ENCODE measurements around the gene UGT1A5. TPM values are rescaled to one million over a fixed set of nuclear protein-coding genes. Genes with fewer than 3 reads are reported as not detected.

Gene UGT1A5
- total and polyA plus RNA-seq, 2 of the 13 experiments (the other 11 are each of a cell fraction or from before 2014, with no cell fraction given), result not detected

- H3K27ac ChIP-seq (ENCODE audit: extremely low read length, insufficient read depth, low read length), result no peak overlapping the region
Measured at GRCh38 chr2:233679196-233679595, 33.5 kb upstream of the UGT1A5 start.

GRCh38 chr2:233680361-233681045 lies 32.2 kb upstream of the UGT1A5 start:
- POLR2A ChIA-PET, result no interaction called here
- H3K27me3 ChIP-seq (ENCODE audit: control insufficient read depth in 1 of 2, insufficient read depth in 2 of 2, low read length in 2 of 2), result no peaks in the 10 kb centered on the region
- WGBS (ENCODE audit: low lambda C conversion rate), result 56% methylated on average over 4 of the region's 4 CpGs
- H3K4me2 ChIP-seq (ENCODE audit: low read depth, low read length), result no peak overlapping the region
- CTCF ChIA-PET (ENCODE audit: low intra/inter-chr PET ratio, low total read pairs), result no interaction called here
- H2AFZ ChIP-seq (ENCODE audit: low read length), result no peak overlapping the region
- H3K79me2 ChIP-seq (ENCODE audit: insufficient read depth, low read length), result no peaks in the 10 kb centered on the region
- BruUV-seq (replicated peaks), result no TSS peak
- no peak overlapping the region for H3K4me3 ChIP-seq (replicated peaks in 1 of 3; ENCODE audit: insufficient read depth in 1 of 3, low read depth in 2 of 3, low read length in 3 of 3)
- no peak for FAIRE-seq
- H3K9me3 ChIP-seq (ENCODE audit: low read length), result no peaks in the 10 kb centered on the region
- no peak for TF ChIP-seq ZNF615 (CRISPR knock-in tag; IDR thresholded peaks at IDR 0.05; ENCODE audit: borderline replicate concordance)
- no peak for TF ChIP-seq ZSCAN22 (CRISPR knock-in tag; IDR thresholded peaks at IDR 0.05)
- no peak for TF ChIP-seq ZNF749 (CRISPR knock-in tag; IDR thresholded peaks at IDR 0.05; ENCODE audit: borderline replicate concordance)
- no peak for TF ChIP-seq ZNF652 (CRISPR knock-in tag; IDR thresholded peaks at IDR 0.05; ENCODE audit: borderline replicate concordance, low read depth)
- no peak for TF ChIP-seq DMAP1 (CRISPR knock-in tag; IDR thresholded peaks at IDR 0.05)
- TF ChIP-seq ZNF543 (CRISPR knock-in tag; IDR thresholded peaks at IDR 0.05), result no peak
- no peak for TF ChIP-seq MXD1 (CRISPR knock-in tag; IDR thresholded peaks at IDR 0.05)
- no peak for TF ChIP-seq ZBTB25 (CRISPR knock-in tag; IDR thresholded peaks at IDR 0.05)
- no peak for TF ChIP-seq ZNF740 (CRISPR knock-in tag; IDR thresholded peaks at IDR 0.05)
- no peak for TF ChIP-seq ESRRA (CRISPR knock-in tag; IDR thresholded peaks at IDR 0.05; ENCODE audit: low read depth)
- TF ChIP-seq PCBP1 (IDR thresholded peaks at IDR 0.05; ENCODE audit: borderline replicate concordance, low read depth, low read length), result no peak
- no peak for DNase-seq (ENCODE audit: low spot score)
- in situ Hi-C loops (cut with HindIII; ENCODE audit: extremely low pct_ligation_motif_present, low pct_unique_long_range_greater_than_20kb), result no loop called here
- no peak overlapping the region for H3K9ac ChIP-seq (ENCODE audit: insufficient read depth, low read depth, low read length)
- ATAC-seq, result no peak
- no peaks in the 10 kb centered on the region for H4K20me1 ChIP-seq (ENCODE audit: insufficient read depth, low read length)
- H3K36me3 ChIP-seq (replicated peaks in 1 of 2; ENCODE audit: control insufficient read depth in 1 of 2, insufficient read depth in 2 of 2, low read length in 2 of 2), result no peaks in the 10 kb centered on the region
- no peak overlapping the region for H3K27ac ChIP-seq (ENCODE audit: extremely low read length, insufficient read depth, low read length)
- intact Hi-C loops (cut with micrococcal nuclease; ENCODE audit: unreplicated experiment), result no loop called here
- no peaks in the 10 kb centered on the region for H3K4me1 ChIP-seq (ENCODE audit: insufficient read depth, low read length)

More at GRCh38 chr2:233679196-233679595, 33.5 kb upstream of the UGT1A5 start:
- ChIA-PET CTCF (ENCODE audit: low intra/inter-chr PET ratio, low total read pairs) (no interaction called here), POLR2A (no interaction called here)
- no peaks in the 10 kb centered on the region for H3K4me1 ChIP-seq (ENCODE audit: insufficient read depth, low read length)
- no peaks in the 10 kb centered on the region for H3K36me3 ChIP-seq (replicated peaks in 1 of 2; ENCODE audit: control insufficient read depth in 1 of 2, insufficient read depth in 2 of 2, low read length in 2 of 2)
- no peak overlapping the region for H3K9ac ChIP-seq (ENCODE audit: insufficient read depth, low read depth, low read length)
- no peak overlapping the region for H2AFZ ChIP-seq (ENCODE audit: low read length)
- FAIRE-seq (no peak), DNase-seq (ENCODE audit: low spot score) (no peak), ATAC-seq (no peak)
- no peaks in the 10 kb centered on the region for H3K79me2 ChIP-seq (ENCODE audit: insufficient read depth, low read length)
- no peaks in the 10 kb centered on the region for H3K27me3 ChIP-seq (ENCODE audit: control insufficient read depth in 1 of 2, insufficient read depth in 2 of 2, low read length in 2 of 2)
- no peak for TF ChIP-seq ZFAT (CRISPR knock-in tag; conservative IDR thresholded peaks at IDR 0.05)
- TF ChIP-seq PLSCR1 (CRISPR knock-in tag; IDR thresholded peaks at IDR 0.05; ENCODE audit: borderline replicate concordance), result no peak
- no peak for TF ChIP-seq ZNF7 (CRISPR knock-in tag; IDR thresholded peaks at IDR 0.05)
- TF ChIP-seq ONECUT2 (CRISPR knock-in tag; IDR thresholded peaks at IDR 0.05), result no peak
- TF ChIP-seq ZNF350 (CRISPR knock-in tag; IDR thresholded peaks at IDR 0.05; ENCODE audit: borderline replicate concordance, low read depth), result no peak
- no peak for TF ChIP-seq SNAPC2 (CRISPR knock-in tag; IDR thresholded peaks at IDR 0.05)
- BruUV-seq (replicated peaks), result no TSS peak
- H3K4me2 ChIP-seq (ENCODE audit: low read depth, low read length), result no peak overlapping the region
- intact Hi-C loops (cut with micrococcal nuclease; ENCODE audit: unreplicated experiment) (no loop called here), in situ Hi-C loops (cut with HindIII; ENCODE audit: extremely low pct_ligation_motif_present, low pct_unique_long_range_greater_than_20kb) (no loop called here)
- WGBS (ENCODE audit: low lambda C conversion rate), result 38% methylated on average over 4 of the region's 4 CpGs
- H3K9me3 ChIP-seq (ENCODE audit: low read length), result no peaks in the 10 kb centered on the region
- no peak overlapping the region for H3K4me3 ChIP-seq (replicated peaks in 1 of 3; ENCODE audit: insufficient read depth in 1 of 3, low read depth in 2 of 3, low read length in 3 of 3)
- H4K20me1 ChIP-seq (ENCODE audit: insufficient read depth, low read length), result no peaks in the 10 kb centered on the region

Measured in HepG2 (cell line).